Fibroblast of villous mesenchyme (primary cell): ENCODE results near the gene ANKFY1. TPM values are rescaled to one million over a fixed set of nuclear protein-coding genes. Genes with fewer than 3 reads are reported as not detected.

Source experiments
- DNase-seq: peaks from one replicate; pipeline ENCODE4 v3.0.0-alpha.2; 2010; ENCODE audit warnings: low read depth
- H3K4me3 ChIP-seq: 2 replicates; pipeline ENCODE4 v1.5.1; 2011; ENCODE audit warnings: low read depth, mild to moderate bottlenecking, low read length
- total RNA-seq: library from RNA; depleted of rRNA; stranded (reverse); fragments of >200 nt; gene quantifications from 2 replicates; pipeline ENCODE4 v1.2.3, GENCODE V29; 2012
- TF ChIP-seq, protein P1 (sequence below): IDR thresholded peaks from 2 replicates; pipeline ENCODE4 v1.5.1; 2012; ENCODE audit warnings: low read depth, mild to moderate bottlenecking, low read length; ENCODE audit not compliant: insufficient read depth

The ANKFY1 gene, protein sequence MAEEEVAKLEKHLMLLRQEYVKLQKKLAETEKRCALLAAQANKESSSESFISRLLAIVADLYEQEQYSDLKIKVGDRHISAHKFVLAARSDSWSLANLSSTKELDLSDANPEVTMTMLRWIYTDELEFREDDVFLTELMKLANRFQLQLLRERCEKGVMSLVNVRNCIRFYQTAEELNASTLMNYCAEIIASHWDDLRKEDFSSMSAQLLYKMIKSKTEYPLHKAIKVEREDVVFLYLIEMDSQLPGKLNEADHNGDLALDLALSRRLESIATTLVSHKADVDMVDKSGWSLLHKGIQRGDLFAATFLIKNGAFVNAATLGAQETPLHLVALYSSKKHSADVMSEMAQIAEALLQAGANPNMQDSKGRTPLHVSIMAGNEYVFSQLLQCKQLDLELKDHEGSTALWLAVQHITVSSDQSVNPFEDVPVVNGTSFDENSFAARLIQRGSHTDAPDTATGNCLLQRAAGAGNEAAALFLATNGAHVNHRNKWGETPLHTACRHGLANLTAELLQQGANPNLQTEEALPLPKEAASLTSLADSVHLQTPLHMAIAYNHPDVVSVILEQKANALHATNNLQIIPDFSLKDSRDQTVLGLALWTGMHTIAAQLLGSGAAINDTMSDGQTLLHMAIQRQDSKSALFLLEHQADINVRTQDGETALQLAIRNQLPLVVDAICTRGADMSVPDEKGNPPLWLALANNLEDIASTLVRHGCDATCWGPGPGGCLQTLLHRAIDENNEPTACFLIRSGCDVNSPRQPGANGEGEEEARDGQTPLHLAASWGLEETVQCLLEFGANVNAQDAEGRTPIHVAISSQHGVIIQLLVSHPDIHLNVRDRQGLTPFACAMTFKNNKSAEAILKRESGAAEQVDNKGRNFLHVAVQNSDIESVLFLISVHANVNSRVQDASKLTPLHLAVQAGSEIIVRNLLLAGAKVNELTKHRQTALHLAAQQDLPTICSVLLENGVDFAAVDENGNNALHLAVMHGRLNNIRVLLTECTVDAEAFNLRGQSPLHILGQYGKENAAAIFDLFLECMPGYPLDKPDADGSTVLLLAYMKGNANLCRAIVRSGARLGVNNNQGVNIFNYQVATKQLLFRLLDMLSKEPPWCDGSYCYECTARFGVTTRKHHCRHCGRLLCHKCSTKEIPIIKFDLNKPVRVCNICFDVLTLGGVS
- 48.3 and 58.7 TPM in 2 replicates for total RNA-seq

DNA sequence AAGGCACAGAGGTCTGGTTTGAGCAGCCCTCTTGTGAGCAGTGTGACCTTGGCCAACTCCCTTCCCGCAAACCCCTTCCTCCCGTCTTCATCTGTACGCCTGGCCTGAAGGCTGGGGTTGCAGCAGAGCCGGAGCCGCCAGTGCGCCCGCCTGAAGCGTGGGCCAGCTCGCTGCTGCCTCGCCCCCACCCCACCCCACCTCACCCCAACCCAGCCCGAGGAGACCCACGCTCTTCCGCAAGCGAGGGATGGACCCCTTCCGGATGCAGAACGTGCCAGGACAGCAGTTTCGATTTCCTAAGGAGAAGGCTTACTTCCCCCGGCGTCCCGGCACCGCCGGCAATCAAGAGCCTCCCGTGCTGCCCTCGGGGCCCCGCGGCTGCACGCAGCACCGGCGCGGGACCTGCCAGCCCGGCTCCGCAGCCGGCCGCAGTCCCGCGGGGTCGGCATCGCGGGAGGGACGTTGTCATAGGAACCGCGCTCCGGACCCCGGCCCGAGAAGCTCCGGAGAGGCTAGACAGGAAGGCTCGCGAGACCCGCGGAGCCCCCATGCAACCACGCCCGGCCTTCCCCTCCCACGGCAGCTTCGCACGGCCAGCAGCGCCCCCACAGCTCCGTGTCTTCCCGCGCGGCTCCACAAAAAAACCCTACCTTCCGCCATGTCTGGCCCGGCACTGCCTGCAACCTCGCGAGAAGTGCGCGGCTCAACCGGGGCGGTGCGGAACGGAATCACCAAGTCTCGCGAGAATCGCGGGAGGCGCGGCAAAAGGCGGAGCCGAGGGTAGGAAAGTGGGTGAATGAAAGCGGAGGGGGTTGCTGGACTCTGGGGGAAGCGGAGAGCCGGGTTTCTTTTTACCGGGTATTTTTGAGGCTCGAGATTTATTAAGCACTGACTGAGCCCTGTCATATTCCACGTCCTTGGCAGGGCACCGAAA is at the start of gene ANKFY1:
ANKFY1 (minus strand) TSS at position 698 of the 934 bp plus-strand sequence; CDS start at position 660, 38 bp downstream.
- TF ChIP-seq, protein P1, sequence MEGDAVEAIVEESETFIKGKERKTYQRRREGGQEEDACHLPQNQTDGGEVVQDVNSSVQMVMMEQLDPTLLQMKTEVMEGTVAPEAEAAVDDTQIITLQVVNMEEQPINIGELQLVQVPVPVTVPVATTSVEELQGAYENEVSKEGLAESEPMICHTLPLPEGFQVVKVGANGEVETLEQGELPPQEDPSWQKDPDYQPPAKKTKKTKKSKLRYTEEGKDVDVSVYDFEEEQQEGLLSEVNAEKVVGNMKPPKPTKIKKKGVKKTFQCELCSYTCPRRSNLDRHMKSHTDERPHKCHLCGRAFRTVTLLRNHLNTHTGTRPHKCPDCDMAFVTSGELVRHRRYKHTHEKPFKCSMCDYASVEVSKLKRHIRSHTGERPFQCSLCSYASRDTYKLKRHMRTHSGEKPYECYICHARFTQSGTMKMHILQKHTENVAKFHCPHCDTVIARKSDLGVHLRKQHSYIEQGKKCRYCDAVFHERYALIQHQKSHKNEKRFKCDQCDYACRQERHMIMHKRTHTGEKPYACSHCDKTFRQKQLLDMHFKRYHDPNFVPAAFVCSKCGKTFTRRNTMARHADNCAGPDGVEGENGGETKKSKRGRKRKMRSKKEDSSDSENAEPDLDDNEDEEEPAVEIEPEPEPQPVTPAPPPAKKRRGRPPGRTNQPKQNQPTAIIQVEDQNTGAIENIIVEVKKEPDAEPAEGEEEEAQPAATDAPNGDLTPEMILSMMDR: peak; percentile 9
- DNase-seq: peak; percentile 96
- H3K4me3 ChIP-seq: peak within 1 kb of the TSS; percentile 81

DNA sequence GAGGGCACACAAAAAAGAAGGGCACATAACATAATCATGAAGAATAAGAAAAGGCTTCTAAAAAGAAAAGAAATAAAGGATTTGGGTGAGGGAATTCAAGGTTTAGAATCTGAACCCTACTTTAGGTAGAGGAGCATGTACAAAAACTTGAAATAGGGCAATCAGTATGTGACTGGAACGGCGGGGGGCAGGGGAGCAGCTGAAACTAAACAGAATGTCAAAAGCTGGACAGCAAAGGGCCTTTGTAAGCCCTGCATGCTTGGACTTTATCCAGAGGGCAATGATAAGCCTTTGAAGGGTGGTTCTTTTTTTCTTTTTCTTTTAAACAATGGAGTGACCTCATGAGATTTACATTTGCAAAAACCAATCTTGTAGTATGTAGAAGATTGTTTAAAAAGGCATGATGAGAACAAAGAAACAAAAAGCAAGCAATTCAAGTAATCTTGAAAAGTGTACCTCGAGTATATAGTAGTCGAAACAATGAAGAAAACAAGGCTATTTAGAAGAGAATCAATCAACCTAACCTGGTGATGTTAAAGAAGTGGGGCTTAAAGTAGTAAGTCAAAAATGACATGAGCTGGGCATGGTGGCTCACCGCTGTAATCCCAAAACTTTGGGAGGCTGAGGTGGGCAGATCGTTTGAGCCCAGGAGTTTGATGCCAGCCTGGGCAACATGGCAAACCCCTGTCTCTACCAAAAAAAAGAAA is 46.7 kb upstream of the ANKFY1 start:
- H3K4me3 ChIP-seq: no peak overlapping the region
- DNase-seq: peak; percentile 24
- TF ChIP-seq, protein P1: no peak

DNA sequence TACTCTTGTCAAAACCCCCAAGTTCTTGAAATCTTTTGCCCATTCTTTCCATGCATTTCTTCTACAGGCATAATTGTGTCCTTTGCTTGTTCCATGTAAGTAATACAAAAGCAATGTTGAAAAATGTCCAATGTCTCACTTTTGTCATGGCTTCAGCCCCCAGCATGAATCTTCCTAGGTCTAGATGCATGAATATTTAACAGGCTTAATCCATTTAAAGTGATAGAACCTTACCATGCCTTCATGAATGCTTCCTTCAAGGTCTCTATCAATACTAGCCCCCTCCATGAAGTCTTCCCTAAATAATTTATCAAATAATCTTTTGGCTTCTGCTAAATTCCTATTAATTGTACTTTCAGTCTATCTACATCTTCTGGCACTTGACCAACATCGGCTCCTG is 46.1 kb upstream of the ANKFY1 start:
- DNase-seq: no peak
- TF ChIP-seq, protein P1: no peak
- no peak overlapping the region for H3K4me3 ChIP-seq

DNA sequence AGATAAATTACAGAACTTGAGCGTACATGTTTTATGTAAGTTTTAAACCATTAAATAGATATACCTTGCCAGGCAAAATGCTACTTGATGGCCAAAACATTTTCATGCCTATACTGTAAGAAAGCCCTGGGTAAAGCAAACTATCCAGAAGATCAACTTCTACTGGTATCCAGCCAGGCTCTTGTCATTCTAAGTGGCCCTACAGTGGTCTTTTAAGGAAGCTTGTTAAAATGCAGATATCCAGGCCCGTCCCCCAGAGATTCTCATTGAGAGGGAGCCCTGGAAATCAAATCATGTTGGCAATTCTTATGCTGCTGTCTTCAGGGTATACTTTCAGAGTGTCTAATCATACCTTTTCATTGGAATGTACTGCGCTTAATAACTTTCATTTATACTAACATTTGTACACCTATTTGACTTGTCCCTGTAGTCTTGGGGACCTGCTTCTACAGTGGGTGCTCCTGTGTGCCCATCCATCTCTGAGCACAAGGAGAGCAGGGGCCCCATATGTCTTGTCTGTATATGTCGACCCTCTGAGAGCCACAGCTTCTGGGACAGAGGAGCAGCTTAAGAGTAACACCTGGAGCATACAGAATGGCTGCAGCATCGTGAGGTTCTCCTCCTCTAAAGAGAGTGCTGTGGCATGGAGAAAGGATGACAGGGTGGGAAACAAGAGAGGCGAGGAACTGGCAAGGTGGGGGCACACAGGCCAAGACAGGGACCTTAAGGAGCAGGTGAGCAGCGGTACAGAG is 43.6 kb upstream of the ANKFY1 start:
- TF ChIP-seq, protein P1: no peak
- no peak overlapping the region for H3K4me3 ChIP-seq
- DNase-seq: no peak

GRCh38 chr17:4305224-4305623 is 41.4 kb upstream of the ANKFY1 start:
- no peak for DNase-seq
- H3K4me3 ChIP-seq: no peak overlapping the region
- TF ChIP-seq, protein P1: no peak
